Hematopoietic multipotent progenitor cell (in vitro differentiated cells): ENCODE data around the gene PLXNA3. TPM values are rescaled to one million over a fixed set of nuclear protein-coding genes. Genes with fewer than 3 reads are reported as not detected.

ENCODE experiments used
- DNase-seq, 3 donors: peaks; one replicate each; pipeline ENCODE4 v3.0.0-alpha.2; 2011 to 2015; ENCODE audit warnings: low read depth in 2 of 3, low spot score in 2 of 3
- small RNA-seq: library from RNA; depleted of rRNA; stranded (forward); fragments of <200 nt; gene quantifications from one replicate; pipeline ENCODE3, GENCODE V24; 2012
- total RNA-seq: library from RNA; depleted of rRNA; stranded (reverse); fragments of >200 nt; gene quantifications from one replicate; pipeline ENCODE4 v1.2.3, GENCODE V29; 2012

PLXNA3 gene
- total RNA-seq, 1 donor, result 12.1 TPM

DNA sequence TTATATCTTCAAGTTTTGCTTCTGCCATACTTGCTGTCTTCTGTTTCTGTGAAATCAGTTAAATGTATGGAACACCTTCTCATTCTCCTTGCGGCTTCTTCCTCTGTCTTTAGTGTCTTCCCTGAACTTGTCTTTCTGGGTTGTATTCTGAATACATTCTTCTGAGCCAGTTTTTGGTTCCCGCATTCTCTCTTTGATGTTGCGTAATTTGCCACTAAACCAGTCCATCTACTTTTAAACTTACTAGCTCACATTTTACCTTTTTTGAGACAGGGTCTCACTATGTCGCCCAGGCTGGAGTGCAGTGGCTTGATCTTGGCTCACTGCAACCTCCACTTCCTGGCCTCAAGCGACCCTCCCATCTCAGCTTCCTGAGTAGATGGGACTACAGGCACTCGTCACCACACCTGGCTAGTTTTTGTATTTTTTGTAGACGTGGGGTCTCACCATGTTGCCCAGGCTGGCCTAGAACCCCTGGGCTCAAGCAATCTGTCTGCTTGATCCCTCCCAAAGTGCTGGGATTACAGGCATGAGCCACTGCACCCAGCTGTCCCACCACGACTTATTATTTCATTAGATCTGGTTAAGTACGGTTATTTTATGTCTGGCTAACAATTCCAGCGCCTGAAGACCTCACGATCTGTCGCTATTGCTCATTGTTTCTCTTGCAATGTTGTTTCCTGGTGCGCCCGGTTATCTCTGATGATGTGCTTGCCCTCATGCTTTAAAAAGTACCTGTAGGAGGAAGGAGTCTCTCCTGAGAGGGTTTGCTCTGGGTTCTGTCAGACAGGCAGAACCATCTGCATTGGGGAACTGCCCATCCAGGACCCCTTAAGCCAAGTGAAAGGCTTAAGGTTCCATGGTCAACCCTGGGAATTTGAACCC, 67.8 kb downstream of the PLXNA3 start:
- DNase-seq, result no peak

- peak in 2 of 3 donors; percentile 59 to 62 for DNase-seq
Observed at GRCh38 chrX:154526901-154527675, 69.0 kb downstream of the PLXNA3 start.

Small RNA genes within 50 kb of the gene (small RNA-seq; reads per million reads assigned to genes)
- gene MIR6858 (not detected), gene RN7SL697P (not detected)

Other genes starting within 250 kb of the PLXNA3 start
- gene OPN1MW2, start 238.5 kb upstream of the PLXNA3 start, total RNA-seq, result not detected
- gene OPN1MW3, start 200.7 kb upstream of the PLXNA3 start, total RNA-seq, result not detected
- under 0.01 TPM for gene TEX28, start 163.2 kb upstream of the PLXNA3 start, total RNA-seq
- 0.27 TPM for gene TKTL1, start 162.5 kb upstream of the PLXNA3 start, total RNA-seq
- 868 TPM for gene FLNA, start 83.6 kb upstream of the PLXNA3 start, total RNA-seq
- gene EMD, start 79.0 kb upstream of the PLXNA3 start, total RNA-seq, result 24.5 TPM
- 7,558 TPM for gene RPL10, start 59.9 kb upstream of the PLXNA3 start, total RNA-seq
- gene DNASE1L1, start 49.0 kb upstream of the PLXNA3 start, total RNA-seq, result 89.7 TPM
- gene TAFAZZIN, start 46.7 kb upstream of the PLXNA3 start, total RNA-seq, result 42.3 TPM
- gene ATP6AP1, start 29.6 kb upstream of the PLXNA3 start, total RNA-seq, result 95.1 TPM
- gene GDI1, start 21.1 kb upstream of the PLXNA3 start, total RNA-seq, result 85.9 TPM
- gene FAM50A, start 14.1 kb upstream of the PLXNA3 start, total RNA-seq, result 10.5 TPM
- 47.1 TPM for gene LAGE3, start 21.0 kb downstream of the PLXNA3 start, total RNA-seq
- 54.4 TPM for gene UBL4A, start 28.3 kb downstream of the PLXNA3 start, total RNA-seq
- gene SLC10A3, start 32.3 kb downstream of the PLXNA3 start, total RNA-seq, result 37.2 TPM
- 43.9 TPM for gene FAM3A, start 58.0 kb downstream of the PLXNA3 start, total RNA-seq
- 110 TPM for gene G6PD, start 88.6 kb downstream of the PLXNA3 start, total RNA-seq
- 13.2 TPM for gene IKBKG, start 89.3 kb downstream of the PLXNA3 start, total RNA-seq
- gene CTAG1A, start 126.9 kb downstream of the PLXNA3 start, total RNA-seq, result not detected
- not detected for gene CTAG1B, start 161.0 kb downstream of the PLXNA3 start, total RNA-seq
- gene CTAG2, start 195.3 kb downstream of the PLXNA3 start, total RNA-seq, result not detected